ENCODE data around the gene OR2B3.
"Not testable (repeated sequence)": the region's sequence is repeated elsewhere in the genome, so short reads cannot be mapped to it uniquely, and the experiment has no call there.

The OR2B3 gene, protein sequence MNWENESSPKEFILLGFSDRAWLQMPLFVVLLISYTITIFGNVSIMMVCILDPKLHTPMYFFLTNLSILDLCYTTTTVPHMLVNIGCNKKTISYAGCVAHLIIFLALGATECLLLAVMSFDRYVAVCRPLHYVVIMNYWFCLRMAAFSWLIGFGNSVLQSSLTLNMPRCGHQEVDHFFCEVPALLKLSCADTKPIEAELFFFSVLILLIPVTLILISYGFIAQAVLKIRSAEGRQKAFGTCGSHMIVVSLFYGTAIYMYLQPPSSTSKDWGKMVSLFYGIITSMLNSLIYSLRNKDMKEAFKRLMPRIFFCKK

GRCh38 chr6:29087213-29087612, at the start of gene OR2B3:
TSS of gene OR2B3 (minus strand) at chr6:29087313. CDS start at chr6:29087248, 65 bp downstream.
- ATAC-seq (no peak), DNase-seq (no peak)

GRCh38 chr6:29131691-29132090, 44.6 kb upstream of the OR2B3 start:
- DNase-seq: no peak

GRCh38 chr6:29130644-29131043, 43.5 kb upstream of the OR2B3 start:
- ATAC-seq: no peak
- DNase-seq: no peak

More at GRCh38 chr6:29131691-29132090, 44.6 kb upstream of the OR2B3 start:
- no peak for ATAC-seq

DNA sequence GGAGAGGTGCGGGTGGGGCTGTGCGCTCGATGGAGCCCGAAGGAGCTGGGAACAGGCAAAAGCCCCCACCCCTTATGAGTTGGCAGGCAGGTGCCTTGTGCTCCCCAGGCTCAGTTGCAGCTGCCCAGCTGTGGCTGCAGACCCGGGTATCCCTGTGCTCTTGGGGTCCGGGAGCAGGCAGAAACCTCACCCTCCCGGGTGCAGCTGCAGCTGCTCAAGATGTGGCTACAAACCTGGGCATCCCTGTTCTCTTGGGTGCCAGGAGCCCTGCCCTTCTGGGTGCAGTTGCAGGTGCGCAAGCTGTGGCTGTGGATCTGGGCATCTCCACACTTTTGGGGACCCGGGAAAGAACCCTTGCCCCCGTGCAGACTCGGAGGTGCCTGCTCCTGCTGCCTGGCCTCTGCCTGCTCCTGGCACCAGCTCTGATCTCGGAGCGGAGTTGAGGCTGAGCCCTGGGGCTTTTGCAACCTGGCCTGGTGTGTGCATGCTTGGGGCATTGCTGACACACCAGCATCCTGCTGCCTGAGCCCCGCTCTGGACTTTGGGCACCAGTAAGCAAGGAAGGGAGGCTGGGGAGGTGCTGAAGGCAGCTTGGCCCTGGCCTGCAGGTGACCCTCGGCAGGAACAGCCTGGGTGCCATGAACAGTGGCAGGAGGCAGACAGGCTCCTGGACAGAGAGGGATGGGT, 42.4 kb upstream of the OR2B3 start:
- no peak for DNase-seq
- no peak for ATAC-seq

- ATAC-seq, DNase-seq: not testable (repeated sequence)
Observed at GRCh38 chr6:29114964-29115363, 27.9 kb upstream of the OR2B3 start.

- ATAC-seq: no peak
- DNase-seq: no peak
Observed at GRCh38 chr6:29112135-29112534, 25.0 kb upstream of the OR2B3 start.

GRCh38 chr6:29107758-29108157, 20.6 kb upstream of the OR2B3 start, which contains the start of gene OR2J3:
TSS of gene OR2J3 (plus strand) at chr6:29108058. CDS start at chr6:29111891, 3,833 bp downstream.
- no peak for DNase-seq
- ATAC-seq: no peak

GRCh38 chr6:29099190-29099589, 12.1 kb upstream of the OR2B3 start, which contains the start of gene OR2J1:
TSS of gene OR2J1 (plus strand) at chr6:29099490. CDS start at chr6:29100943, 1,453 bp downstream.
- no peak for DNase-seq
- ATAC-seq: no peak

DNA sequence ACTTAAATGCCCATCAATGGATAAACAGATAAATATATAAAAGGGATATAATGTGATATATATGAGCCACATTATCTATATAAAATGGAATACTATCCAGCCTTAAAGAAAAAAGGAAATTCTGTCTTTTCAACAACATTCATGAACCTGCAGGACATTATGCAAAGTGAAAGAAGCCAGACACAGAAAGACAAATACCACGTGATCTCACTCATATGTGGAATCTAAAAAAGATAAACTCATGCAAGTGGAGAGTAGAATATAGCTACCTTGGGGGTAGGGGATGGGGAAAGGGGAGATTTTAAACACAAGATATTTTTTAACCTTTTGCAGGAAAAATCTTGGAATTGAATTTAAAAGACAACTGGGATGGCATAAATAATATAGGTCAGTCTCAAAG, 10.7 kb upstream of the OR2B3 start:
- DNase-seq (no peak), ATAC-seq (no peak)

GRCh38 chr6:29092957-29093356, 5.8 kb upstream of the OR2B3 start:
- DNase-seq (no peak), ATAC-seq (no peak)

DNA sequence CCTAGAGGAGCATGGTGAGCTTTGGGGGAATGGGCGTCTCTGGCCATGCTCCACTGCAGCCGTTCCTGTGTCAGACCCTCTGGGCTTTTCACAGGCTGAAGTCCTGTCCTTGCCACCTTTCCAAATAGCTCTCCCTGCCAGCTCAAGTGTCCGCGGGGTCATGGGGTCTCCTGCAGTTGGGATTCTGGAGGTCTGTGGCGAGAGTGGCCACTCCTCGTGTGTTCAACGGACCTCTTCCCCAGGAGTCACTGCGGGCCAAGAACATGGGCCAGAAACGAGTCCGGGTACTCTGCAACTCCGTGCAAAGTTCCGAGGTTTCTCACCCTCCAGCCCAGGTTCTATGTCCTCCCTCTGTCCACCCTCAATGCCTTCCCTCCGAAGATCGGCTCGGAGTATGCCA, 4.7 kb downstream of the OR2B3 start:
- ATAC-seq (no peak), DNase-seq (no peak)

- DNase-seq (no peak), ATAC-seq (no peak)
Observed at GRCh38 chr6:29081312-29081711, 5.8 kb downstream of the OR2B3 start.

GRCh38 chr6:29079203-29079602, 7.9 kb downstream of the OR2B3 start:
- ATAC-seq: no peak
- no peak for DNase-seq

- ATAC-seq: no peak
- DNase-seq: peak; percentile 5
Observed at GRCh38 chr6:29071831-29072723, 15.0 kb downstream of the OR2B3 start.

DNA sequence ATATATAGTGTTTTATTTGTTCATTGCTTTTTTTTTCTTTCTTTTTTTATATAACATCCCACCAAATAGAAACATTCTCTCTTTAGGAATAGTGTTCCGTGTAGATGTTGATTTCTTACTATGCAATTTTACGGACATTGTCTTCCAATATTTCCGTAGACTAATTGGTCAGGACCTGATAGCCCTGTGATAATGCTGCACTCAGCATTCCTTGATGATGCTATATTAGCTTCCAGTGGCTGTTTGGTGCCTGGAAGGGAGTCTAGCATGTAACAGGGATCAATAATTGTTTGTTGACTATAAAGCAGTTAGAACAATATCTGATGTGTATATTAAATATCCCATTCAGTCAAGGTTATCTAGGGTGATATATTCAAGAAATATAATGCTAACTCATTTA, 35.4 kb downstream of the OR2B3 start:
- ATAC-seq: no peak
- DNase-seq: no peak

DNA sequence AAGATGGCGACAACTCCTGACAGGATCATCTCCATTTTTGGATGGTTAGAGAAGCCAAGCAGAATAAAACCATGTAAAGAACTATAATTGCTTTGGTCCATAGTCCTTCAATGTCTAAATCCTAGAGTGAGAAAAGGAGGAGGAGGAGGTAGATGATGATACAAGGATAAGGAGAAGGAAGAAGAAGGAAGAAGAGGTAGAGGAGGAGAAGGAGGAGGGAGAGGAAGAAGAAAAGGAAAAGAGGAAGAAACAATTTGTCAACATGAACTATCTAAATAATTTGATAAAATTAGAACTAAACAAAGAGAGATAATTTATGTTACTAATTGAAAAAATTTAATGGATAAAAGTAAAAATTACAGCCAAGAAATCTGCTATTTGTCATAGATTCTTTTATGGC, 42.0 kb downstream of the OR2B3 start, which contains the start of gene OR2W1:
Gene OR2W1, minus strand, starts transcription at position 101 of the 400 bp plus-strand sequence. Its CDS starts 0 bp downstream, at position 101.
- DNase-seq (no peak), ATAC-seq (no peak)

All from stimulated activated naive CD8-positive, alpha-beta T cell treated with anti-CD3 and anti-CD28 coated beads, Interleukin-15, Interleukin-2, amounts not matched to agents 100 U/mL and 50 U/mL, for 24 hours (primary cell).